Measurements from ENCODE around the gene SH3D19.

SH3D19 gene

DNA sequence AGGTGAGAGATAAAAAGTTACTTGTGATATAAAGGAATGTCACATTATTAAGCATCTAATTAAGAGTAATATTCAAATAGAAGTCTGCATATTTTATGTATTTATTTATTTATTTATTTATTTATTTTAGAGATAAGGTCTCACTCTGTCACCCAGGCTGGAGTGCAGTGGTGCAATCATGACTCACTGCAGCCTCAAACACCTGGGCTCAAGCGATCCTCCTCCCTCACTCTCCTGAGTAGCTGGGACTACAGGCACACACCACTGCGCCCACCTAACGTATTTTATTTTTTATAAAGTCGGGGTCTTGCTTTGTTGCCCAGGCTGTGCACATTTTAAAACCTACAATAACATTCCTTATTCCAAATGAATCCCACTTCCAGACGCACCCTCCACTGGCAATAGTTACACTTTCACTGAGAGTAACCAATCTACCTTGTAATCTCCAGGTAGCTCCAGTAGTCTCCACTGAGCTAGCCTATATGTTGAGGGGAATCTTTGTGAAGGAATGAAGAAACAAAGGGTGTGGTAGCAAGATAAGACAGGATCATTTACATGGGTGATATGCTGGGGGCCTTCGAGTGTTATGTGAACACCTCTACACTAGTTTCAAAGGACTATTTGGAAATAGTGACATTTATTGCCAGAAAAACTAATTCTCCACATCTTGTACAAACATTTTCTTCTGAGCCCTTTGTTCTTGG lies 11.9 kb downstream of the SH3D19 start:
- TF ChIP-seq, protein P1, sequence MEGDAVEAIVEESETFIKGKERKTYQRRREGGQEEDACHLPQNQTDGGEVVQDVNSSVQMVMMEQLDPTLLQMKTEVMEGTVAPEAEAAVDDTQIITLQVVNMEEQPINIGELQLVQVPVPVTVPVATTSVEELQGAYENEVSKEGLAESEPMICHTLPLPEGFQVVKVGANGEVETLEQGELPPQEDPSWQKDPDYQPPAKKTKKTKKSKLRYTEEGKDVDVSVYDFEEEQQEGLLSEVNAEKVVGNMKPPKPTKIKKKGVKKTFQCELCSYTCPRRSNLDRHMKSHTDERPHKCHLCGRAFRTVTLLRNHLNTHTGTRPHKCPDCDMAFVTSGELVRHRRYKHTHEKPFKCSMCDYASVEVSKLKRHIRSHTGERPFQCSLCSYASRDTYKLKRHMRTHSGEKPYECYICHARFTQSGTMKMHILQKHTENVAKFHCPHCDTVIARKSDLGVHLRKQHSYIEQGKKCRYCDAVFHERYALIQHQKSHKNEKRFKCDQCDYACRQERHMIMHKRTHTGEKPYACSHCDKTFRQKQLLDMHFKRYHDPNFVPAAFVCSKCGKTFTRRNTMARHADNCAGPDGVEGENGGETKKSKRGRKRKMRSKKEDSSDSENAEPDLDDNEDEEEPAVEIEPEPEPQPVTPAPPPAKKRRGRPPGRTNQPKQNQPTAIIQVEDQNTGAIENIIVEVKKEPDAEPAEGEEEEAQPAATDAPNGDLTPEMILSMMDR (IDR thresholded peaks at IDR 0.05; ENCODE audit: low read depth, low read length) = no peak
- no peak overlapping the region for H3K4me3 ChIP-seq (ENCODE audit: low read depth, low read length)

DNA sequence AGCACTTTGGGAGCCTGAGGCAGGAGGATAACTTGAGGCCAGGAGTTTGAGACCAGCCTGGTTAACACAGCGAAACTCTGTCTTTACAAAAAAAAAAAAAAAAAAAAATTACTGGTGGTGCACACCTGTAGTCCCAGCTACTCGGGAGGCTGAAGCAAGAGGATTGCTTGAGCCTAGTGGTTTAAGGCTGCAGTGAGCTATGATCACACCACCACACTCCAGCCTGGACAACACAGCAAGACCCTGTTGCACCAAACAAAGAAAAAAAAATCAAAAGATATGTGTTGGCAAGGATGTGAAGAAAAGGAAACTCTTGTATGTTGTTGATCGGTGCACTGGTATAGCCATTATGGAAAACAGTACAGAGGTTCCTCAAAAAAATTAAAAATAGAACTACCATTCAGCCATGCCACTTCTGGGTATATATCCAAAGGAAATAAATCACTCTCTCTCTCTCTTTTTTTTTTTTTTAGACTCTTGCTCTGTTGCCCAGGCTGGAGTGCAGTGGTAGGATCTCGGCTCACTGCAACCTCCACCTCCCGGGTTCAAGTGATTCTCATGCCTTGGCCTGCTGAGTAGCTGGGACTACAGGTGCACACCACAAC lies 15.2 kb downstream of the SH3D19 start:
- TF ChIP-seq, protein P1 (IDR thresholded peaks at IDR 0.05; ENCODE audit: low read depth, low read length) = no peak

DNA sequence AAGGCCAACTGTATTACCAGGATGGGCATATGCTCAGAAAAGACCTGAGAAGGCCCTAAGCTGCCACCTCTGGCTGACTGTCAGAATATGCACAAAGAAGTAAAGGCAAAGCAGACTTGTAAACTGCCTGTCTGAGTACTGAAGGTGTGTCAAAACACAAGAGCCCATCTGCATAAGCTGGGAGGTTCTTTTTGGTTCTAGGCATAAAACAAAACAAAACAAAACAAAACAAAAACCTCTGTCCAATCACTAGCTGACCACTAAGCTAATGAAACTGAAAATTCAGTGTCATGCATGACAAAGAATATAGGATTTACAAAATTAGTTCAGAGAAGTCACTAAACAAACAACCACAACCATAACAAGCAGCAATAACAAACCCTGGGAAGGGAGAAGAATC lies 20.6 kb downstream of the SH3D19 start:
- TF ChIP-seq, protein P1 (IDR thresholded peaks at IDR 0.05; ENCODE audit: low read depth, low read length) = no peak

More for the DNA sequence above, 15.2 kb downstream of the SH3D19 start:
- H3K4me3 ChIP-seq (ENCODE audit: low read depth, low read length) = no peak overlapping the region

DNA sequence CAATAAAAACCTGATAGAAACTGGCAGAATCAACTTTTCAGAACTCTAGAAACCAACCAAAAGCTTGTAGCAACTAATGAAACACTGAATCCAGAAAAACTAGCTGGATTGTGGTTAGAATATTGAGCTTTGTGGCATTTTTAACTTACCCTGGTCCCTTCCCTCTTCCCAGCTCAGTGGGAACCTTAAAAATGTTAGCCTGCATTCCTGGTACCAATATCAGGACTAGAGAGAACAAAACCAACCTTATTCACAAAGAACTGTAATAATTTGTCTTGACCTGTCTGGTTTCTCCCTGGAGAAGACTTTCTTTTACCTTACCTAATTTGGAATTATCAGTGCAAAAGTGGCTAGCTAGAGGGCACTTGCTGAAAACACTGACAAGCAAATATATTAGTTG lies 21.2 kb downstream of the SH3D19 start:
- no peak overlapping the region for H3K4me3 ChIP-seq (ENCODE audit: low read depth, low read length)
- TF ChIP-seq, protein P1 (IDR thresholded peaks at IDR 0.05; ENCODE audit: low read depth, low read length) = no peak

More for the DNA sequence above, 20.6 kb downstream of the SH3D19 start:
- no peak overlapping the region for H3K4me3 ChIP-seq (ENCODE audit: low read depth, low read length)

DNA sequence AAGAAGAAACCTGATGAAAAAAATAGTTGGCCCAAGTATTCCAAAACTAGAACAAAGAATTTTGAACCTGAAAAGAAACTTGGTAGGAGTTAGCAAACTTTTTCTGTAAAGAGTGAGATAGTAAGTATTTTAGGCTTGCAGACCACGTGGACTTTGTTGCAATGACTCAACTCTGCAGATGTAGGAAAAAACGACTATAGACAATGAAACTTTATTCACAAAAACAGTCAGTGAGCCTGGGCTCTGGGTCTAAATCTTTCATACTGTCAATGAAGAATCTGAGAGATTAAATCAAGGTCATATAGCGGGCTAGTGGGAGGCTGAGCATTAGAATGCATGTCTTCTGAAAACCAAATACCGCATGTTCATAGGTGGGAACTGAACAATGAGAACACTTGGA lies 23.0 kb downstream of the SH3D19 start:
- no peak overlapping the region for H3K4me3 ChIP-seq (ENCODE audit: low read depth, low read length)
- TF ChIP-seq, protein P1 (IDR thresholded peaks at IDR 0.05; ENCODE audit: low read depth, low read length) = no peak

DNA sequence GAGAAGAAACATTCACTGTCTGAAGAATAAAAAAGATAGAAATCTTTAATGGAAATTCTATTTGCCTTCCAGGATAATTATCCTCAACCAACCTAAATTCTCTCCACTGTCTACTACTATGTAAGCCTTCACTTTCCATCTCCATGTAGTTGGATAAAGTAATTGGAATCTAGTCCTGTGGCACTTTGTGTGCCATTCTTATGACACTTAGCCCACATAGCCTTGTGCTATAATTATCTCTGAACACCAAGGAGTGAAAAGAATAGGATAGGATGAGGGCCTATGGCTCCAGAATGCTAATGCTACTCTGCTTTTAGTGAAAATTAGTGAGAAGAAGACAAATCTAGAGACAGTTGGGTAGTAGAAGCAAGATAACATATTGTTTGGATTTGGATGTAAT lies 28.2 kb downstream of the SH3D19 start:
- TF ChIP-seq, protein P1 (IDR thresholded peaks at IDR 0.05; ENCODE audit: low read depth, low read length) = no peak

DNA sequence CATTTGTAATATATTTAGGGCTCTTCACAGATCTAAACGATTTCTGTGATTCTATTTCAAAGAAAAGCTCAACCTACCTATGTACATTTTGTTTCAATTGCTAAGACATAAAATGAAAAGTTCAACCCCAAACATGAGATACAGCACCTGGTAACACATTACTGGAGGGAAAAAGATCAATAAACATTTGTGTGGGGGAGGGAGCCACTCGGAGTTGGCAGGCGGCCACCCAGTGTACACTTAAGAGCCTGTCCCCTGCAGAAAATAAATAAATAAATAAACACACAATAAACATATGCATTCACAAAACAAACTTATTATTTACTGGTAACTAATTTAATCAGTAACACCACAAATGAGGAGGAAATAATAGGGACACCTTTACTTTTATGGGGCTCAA lies 29.2 kb downstream of the SH3D19 start:
- H3K4me3 ChIP-seq (ENCODE audit: low read depth, low read length) = no peak overlapping the region
- TF ChIP-seq, protein P1 (IDR thresholded peaks at IDR 0.05; ENCODE audit: low read depth, low read length) = no peak

More for the DNA sequence above, 28.2 kb downstream of the SH3D19 start:
- no peak overlapping the region for H3K4me3 ChIP-seq (ENCODE audit: low read depth, low read length)

Data from WI38 (cell line).